Lower leg skin (tissue), 4 donors: Measurements from ENCODE around the gene CGREF1. TPM values are rescaled to one million over a fixed set of nuclear protein-coding genes. Genes with fewer than 3 reads are reported as not detected.

ENCODE experiments used
- DNase-seq, 2 donors: peaks; one replicate each; pipeline ENCODE4 v3.0.0-alpha.2; 2019; ENCODE audit warnings: low spot score in 2 of 2
- H3K4me3 ChIP-seq: fragments of 200-600 bp; sonication (generic); 2 replicates; pipeline ENCODE4 v1.5.1; 2017; ENCODE audit warnings: mild to moderate bottlenecking, low read depth; ENCODE audit not compliant: poor library complexity, severe bottlenecking
- CTCF ChIP-seq, 3 donors: fragments of 450-650 bp; IDR thresholded peaks; one replicate each; pipeline ENCODE4 v1.5.1; 2016; ENCODE audit warnings: antibody characterized with exemption in 3 of 3, mild to moderate bottlenecking in 3 of 3, moderate library complexity in 2 of 3
- POLR2A ChIP-seq, 2 donors: fragments of 450-650 bp; IDR thresholded peaks; one replicate each; pipeline ENCODE4 v1.6.1; 2016 to 2017; ENCODE audit warnings: antibody characterized with exemption in 2 of 2, mild to moderate bottlenecking in 1 of 2, moderate library complexity in 1 of 2
- WGBS, 2 donors: methylation state at CpG; one replicate each; pipeline ENCODE4 v1.1.5; 2018; 5-methylcytosine and 5-hydroxymethylcytosine counted together
- intact Hi-C: fragments of 100-400 bp; cut with DNase I; formaldehyde crosslinking; loops from one replicate; pipeline ENCODE4 v1.15.0; 2023; ENCODE audit warnings: low total_unique reads
- total RNA-seq, 4 donors: library from RNA; depleted of rRNA; stranded (reverse); fragments of >200 nt; gene quantifications; one replicate each; pipeline ENCODE4 v1.1.0, GENCODE V29; 2016

Gene CGREF1
- total RNA-seq, 4 donors from 2014 or later: 0.34 to 2.1 (median 0.48) TPM

- intact Hi-C loops: no loop called here
- H3K4me3 ChIP-seq: no peak overlapping the region
- WGBS, 2 donors: 98% methylated on average over 6 of the region's 6 CpGs
- TF ChIP-seq POLR2A (IDR thresholded peaks at IDR 0.05): no peak
- TF ChIP-seq CTCF (IDR thresholded peaks at IDR 0.05): no peak
- no peak for DNase-seq
Measured at GRCh38 chr2:27088634-27089033, 30.3 kb downstream of the CGREF1 start.

GRCh38 chr2:27087823-27088410 lies 31.0 kb downstream of the CGREF1 start:
- intact Hi-C loops: no loop called here
- H3K4me3 ChIP-seq: no peak overlapping the region
- no peak for TF ChIP-seq CTCF (IDR thresholded peaks at IDR 0.05)
- no peak for TF ChIP-seq POLR2A (IDR thresholded peaks at IDR 0.05)
- WGBS, 2 donors: 85 to 95% methylated on average over 5 of the region's 5 CpGs
- DNase-seq: no peak

GRCh38 chr2:27086724-27087593 lies 32.0 kb downstream of the CGREF1 start, which contains the start of gene KHK:
KHK (plus strand) TSS chr2:27086772; CDS start chr2:27087260, 488 bp downstream.
- peak in 1 of 2 donors; percentile 89 for DNase-seq
- no peak for TF ChIP-seq POLR2A (IDR thresholded peaks at IDR 0.05)
- TF ChIP-seq CTCF (IDR thresholded peaks at IDR 0.05): no peak
- 12 to 23% methylated on average over 30 to 51 of the region's 54 CpGs for WGBS, 2 donors
- peak within 1 kb of the TSS; percentile 44 for H3K4me3 ChIP-seq
- intact Hi-C loops: no loop called here

- 0 to 1% methylated on average over 24 to 53 of the region's 81 CpGs for WGBS, 2 donors
- TF ChIP-seq POLR2A (IDR thresholded peaks at IDR 0.05) (no peak), CTCF (IDR thresholded peaks at IDR 0.05) (no peak)
- intact Hi-C loops: no loop called here
Measured at GRCh38 chr2:27086090-27086723, 32.7 kb downstream of the CGREF1 start.

GRCh38 chr2:27085673-27086089 lies 33.2 kb downstream of the CGREF1 start:
- no peak for TF ChIP-seq POLR2A (IDR thresholded peaks at IDR 0.05)
- TF ChIP-seq CTCF (IDR thresholded peaks at IDR 0.05): no peak
- 1 to 2% methylated on average over 7 to 25 of the region's 38 CpGs for WGBS, 2 donors
- peak; percentile 69 to 97 for DNase-seq

More at GRCh38 chr2:27086090-27086723, 32.7 kb downstream of the CGREF1 start:
- H3K4me3 ChIP-seq: peak overlapping the region; percentile 44
- peak; percentile 93 to 99 for DNase-seq

More at GRCh38 chr2:27085673-27086089, 33.2 kb downstream of the CGREF1 start:
- H3K4me3 ChIP-seq: peak overlapping the region; percentile 44
- intact Hi-C loops: no loop called here
